GM21526 (cell line): Measurements from ENCODE around the gene HDAC9.
"Not testable (repeated sequence)": the region's sequence is repeated elsewhere in the genome, so short reads cannot be mapped to it uniquely, and the experiment has no call there.

ENCODE experiments used
- ATAC-seq: cut with Tn5 transposase; IDR thresholded peaks from one replicate; pipeline ENCODE4 v1.9.1; 2021; ENCODE audit warnings: moderate library complexity; ENCODE audit not compliant: unreplicated experiment, low FRiP score

Gene HDAC9

DNA sequence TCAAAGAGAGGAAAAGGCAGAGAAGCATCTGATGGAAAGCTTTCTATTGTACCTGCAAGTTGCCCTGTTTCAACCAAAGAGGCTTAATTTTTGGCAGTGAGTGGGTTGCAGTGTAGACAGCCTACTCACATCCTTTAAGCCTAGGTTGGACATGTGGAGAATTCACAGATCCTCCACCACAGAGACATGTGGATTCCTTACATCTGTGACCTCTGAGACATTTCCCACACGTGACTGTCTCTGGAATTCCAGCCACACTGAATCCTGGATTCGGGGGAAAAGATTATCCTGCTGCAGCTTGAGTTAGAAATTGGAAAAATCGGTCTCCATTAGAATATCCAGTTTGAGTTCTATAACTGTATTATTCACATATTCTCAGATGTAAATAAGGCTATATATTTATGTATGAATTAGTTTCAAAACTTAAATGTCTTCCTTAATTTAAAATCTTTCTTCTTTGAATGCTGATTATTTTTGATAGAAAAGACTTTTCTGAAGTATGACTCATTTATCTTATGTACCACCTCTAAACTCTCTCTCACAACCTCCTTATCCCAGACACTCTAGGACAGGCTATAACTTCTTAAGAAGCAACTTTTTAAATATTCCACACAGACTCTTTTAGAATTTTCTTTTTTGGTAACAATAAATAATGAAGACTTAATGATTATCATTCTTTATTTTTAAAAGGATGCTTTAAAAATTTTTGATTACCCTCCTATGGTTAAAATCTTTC lies 498.6 kb downstream of the HDAC9 start:
- no peak for ATAC-seq

DNA sequence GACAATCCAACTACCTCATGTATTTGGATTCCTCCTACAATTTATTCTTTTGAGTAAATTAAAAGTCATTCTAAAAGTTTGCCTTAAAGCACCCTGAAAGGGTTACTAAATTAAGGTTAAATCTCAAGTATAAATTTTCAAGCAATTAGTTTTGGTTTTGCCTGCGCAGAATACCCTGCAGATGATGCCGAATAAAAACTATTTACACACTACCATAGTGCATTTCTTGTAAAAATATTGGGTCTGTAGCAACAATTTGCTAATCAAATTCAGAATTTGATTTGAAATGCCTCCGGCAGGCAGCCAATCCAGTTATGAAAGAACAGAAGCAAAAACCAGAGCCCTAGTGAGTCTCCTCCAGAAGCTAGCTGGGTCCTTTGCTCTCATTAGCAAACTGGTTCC lies 499.7 kb downstream of the HDAC9 start:
- no peak for ATAC-seq

DNA sequence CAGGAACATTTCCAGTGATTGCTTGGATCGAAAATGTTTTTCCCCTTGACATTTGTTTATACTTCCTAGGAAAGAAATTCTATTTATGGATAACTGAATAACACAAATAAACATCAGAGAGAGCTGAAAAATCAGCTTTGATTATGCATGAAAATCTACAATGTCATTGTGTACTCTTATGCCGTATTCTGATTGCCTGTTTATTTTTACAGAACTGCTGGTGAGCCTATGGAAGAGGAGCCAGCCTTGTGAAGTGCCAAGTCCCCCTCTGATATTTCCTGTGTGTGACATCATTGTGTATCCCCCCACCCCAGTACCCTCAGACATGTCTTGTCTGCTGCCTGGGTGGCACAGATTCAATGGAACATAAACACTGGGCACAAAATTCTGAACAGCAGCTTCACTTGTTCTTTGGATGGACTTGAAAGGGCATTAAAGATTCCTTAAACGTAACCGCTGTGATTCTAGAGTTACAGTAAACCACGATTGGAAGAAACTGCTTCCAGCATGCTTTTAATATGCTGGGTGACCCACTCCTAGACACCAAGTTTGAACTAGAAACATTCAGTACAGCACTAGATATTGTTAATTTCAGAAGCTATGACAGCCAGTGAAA lies 500.4 kb downstream of the HDAC9 start:
- ATAC-seq, result no peak

DNA sequence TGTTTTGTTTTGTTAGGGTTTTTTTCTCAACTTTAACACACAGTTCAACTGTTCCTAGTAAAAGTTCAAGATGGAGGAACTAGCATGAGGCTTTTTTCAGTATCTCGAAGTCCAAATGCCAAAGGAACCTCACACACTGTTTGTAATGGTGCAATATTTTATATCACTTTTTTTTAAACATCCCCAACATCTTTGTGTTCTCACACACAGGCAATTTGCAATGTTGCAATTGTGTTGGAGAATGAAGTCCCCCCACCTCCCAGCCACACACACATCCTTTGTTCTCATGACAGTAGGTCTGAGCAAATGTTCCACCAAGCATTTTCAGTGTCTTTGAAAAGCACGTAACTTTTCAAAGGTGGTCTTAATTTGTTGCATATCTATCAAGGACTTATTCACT lies 501.0 kb downstream of the HDAC9 start:
- ATAC-seq, result no peak

DNA sequence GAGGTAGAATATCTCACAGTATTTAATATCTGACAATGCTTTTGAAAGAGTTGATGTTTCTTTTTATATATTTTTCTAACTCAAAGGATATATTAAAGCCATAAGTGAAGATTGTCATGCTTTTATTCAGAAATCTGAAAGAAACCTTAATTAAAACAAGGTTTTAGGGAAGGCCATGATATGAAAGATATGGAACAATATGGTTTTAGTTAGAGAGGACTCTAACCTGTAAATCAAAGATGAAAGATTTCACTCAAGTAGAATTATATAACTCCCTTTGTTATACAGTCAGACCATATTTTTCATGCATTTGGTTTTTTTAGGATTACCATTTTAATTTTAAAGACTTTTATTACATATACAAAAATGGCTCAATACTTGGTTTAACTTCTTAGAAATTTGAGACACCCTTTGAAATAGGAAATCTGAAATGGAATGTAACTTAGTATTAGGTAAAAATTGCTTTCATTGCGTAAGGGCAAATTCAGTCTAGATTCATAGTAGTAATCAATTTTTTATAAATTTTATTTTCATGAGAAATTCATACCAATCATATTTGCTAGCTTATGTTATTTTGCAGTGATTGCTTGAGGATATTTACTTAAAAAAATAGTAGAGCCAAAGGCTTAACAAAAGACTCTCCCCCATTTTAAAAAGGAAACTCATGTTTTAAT lies 502.1 kb downstream of the HDAC9 start:
- ATAC-seq, result no peak

DNA sequence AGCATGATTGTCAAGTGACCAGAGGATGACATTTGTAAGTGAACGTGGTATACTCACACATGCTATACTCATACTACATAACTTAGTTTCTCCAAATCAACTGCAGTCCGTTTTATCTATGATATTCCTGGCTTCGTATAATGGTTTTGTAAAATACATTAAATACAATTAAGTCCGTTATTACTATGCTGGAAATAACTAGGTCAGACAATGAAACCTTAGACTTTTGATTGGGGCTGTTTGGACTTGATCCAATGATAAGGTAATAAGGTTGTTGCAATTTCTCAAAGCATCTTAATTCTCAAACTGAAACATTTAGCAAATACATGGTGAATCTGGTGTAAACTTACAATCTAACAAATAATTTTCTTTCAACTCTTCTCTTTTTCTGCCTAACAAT lies 504.9 kb downstream of the HDAC9 start:
- ATAC-seq, result no peak

DNA sequence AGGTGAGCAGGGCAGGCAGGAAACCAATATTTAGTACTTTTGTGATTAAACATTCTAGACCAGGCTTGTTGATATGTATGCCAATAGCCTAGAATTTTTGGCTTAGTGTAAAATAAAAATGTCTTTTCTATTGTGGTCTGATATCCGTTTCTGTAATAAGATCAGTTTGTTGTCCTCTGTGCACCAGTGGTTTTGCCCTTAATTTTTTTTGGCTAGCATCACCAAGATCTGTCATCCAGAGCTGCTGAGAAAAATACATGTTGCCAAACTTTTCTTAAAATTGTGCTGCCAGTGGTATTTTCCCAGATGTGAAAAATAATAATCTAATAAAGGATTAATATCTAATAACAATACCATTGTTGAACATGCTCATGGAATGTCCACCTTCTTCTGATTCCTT lies 506.3 kb downstream of the HDAC9 start:
- no peak for ATAC-seq

DNA sequence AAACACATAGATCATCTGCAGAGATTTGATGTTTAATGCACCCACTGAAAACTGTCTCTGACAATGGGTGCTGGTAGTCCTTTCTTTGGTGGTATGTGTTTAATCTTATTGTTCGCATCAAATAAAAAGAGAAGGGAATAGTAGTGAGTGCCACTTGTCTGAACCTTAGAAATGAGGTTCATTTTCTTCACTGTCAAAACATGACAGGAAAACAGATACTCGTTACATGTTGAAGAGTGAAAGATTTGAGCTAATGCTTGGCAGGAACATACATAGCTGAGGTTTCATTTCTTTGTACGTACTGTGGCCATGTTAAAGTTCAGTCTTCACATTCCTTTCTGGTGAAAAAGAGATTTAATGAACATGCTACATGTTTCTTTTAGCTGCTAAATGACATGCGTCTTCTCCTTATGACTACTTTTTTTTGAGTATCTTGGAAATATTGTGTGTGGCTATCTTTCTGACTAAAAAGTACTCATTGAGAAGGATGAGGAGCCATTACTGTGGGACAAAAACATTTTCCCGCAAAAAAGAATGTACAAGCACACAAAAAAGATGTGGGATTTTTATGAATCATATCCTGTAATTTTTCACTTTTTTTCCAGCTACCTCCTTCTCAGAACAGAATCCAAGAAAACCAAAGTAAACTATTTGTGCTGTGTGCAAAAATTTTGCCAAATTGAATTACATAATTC lies 513.8 kb downstream of the HDAC9 start:
- no peak for ATAC-seq

DNA sequence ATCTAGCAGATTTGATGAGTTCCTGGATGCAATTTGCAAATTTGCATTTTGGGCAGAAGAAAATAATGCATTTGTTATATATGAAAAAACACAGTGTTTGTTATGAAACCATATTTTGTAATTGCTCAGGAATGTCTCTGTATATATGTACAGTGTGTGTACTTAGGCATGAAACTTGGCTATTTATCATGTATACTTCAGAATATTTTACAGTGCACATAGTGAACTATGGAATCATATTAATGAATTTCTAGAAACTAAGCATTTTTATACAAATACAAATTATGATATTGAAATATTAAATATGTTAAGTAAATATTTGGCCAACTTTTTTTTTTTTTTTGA lies 514.4 kb downstream of the HDAC9 start:
- ATAC-seq, result no peak

DNA sequence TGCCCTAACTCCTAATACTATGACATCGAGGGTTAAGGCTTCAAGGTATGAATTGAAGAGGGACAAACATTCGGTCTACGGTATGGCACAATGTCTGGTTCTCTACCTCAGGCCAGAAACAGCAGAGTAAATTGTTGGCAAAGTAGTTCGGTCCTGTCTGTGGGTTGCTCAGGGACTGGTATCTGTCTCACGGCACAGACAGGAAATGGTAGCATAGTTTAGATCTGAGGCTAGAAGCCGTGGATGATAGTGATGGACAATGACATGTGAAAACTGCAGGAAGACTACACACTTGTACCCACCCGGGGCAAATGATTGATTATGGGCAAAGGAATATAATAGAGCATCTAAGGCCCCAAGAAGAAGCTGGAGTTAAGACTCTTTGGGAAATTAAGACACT lies 515.7 kb downstream of the HDAC9 start:
- no peak for ATAC-seq

DNA sequence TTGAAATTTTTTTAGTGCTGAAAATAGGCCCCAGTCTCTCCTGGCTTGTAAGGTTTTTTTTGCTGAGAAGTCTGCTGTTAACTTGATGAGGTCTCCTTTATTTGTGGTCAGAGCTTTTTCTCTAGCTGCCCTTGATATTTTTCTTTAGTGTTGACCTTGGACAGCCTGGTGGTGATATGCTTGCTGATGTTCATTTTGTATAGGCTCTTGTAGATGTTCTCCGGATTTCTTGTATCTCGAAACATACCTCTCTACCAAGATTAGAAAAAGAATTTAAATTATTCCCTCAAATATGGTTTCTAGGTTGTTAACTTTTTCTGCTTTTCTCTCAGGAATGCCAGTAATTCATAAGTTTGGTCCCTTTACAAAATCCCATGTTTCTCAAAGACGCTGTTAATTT lies 519.5 kb downstream of the HDAC9 start:
- ATAC-seq, result no peak

DNA sequence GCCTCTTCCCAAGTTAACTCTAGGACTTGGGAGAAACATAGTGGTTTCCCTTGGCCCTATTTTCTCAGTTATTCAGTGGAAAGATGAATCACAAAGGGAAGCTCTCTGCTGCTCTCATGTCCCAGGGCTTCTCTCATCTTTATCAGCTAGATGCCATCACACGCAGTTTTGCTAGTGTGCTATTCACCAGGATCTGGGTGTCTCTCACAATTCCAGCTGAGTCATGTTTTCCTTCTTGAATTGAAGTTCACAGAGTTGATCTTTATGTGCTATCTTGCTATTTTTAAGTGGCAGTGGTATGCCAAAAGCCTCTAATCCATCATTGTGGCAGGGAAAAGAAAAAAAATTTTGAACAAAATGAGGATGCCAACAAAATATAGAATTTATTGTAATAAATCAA lies 520.6 kb downstream of the HDAC9 start:
- no peak for ATAC-seq

DNA sequence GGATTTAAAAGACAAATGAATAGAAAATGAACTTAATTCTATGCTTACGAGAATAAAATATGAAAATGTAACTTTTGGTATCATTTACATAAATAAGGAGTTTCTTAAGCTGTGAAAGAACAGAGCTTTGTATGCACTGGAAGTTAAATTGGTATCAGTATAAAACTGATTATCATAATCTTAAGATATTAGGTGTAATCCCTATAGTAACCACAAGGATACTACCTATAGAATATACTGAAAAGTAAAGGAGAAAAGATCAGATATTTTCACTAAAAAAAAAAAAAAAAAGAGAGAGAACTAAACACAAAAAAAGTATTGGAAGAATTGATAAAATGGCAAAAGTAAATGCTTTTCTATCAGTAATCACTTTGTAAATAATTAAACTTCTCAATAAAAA lies 521.8 kb downstream of the HDAC9 start:
- no peak for ATAC-seq

DNA sequence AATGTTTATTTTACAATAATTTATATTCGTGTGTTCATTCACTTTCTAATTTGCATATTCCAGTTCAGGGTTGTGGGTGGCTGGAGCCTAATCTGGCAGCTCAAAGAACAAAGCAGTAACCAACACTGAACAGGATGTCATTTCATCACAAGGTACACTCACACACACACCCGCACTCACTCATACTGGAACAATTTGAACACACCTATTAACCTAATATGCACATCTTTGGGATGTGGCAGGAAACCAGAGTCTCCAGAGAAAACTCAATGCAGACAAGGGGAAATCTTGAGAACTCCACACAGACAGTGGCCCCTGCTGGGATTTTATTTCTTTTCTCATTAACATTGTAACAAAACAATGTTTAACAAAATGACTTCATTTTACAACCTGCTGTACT lies 524.5 kb downstream of the HDAC9 start:
- ATAC-seq, result no peak

DNA sequence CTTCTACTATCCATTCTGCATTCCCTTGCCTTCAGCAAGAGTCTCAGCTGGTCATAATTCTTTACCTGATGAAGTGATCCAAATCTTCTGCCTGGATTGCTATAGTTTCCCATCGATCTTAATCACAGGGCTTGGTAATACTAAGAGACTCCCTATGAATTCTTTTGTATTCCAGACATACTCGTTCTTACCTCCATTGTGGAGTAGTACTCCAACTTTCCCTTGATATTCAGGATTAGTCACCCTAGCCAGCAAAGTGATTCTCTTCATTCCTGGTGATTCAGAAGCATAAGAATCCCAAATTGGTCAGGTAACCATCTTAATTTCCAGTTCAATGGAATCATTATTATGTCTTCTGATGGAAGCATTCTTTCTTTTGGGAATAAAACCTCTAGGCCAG lies 525.2 kb downstream of the HDAC9 start:
- no peak for ATAC-seq

DNA sequence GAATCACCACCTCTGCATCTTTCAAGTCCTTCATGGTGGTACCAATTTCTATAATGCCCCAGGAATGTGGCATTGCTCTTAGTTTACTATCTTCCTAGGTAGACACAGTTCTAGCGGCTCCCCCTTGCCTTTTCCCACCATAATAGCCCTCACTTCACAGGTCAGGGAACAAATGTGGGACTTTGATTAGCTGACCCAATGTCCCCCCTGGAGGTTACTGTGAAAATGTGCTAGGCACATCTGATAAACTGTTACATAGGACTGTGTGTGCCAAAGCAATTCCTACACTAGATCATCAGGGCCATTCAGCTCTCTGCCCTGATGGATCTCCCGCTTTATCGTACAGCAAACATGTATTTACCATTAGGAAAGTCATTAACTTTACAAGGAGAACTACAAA lies 527.9 kb downstream of the HDAC9 start:
- no peak for ATAC-seq

DNA sequence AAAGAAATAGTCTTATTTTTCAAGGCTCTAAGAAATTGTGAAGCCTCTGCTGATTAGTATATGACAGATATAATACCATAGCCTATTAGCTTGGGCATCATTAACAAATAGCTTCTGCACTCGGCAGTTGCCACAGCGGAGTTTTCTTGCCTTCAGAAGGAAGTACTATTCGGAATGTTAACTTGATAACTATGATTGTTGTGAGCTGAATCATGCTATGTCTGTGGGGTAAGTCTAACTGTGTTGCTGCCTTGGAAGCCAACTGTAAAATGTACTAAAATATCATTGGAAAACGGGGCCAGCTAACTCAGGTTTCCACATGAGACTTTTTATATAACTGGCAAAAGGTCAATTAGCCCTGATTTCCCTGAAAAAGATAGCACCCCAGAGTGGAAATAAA lies 528.7 kb downstream of the HDAC9 start:
- ATAC-seq, result no peak

DNA sequence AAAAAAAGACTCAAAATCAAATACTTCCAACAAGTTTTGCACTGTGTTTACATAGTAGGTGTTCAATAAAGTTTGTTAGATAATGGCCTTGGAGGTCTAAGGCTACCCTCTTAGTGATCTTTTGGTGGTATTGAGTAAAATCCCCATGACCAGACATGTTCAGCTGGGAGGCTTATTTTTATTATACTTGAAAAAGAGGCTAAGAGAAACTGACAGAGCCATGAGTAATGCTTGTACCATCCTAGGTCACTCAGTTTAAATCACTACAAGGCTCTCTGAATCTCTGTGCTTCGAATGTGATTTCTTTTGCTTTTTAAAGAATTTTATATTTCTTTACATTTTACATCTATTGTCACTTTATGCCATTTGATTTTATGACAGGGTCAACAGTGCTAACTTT lies 531.3 kb downstream of the HDAC9 start:
- ATAC-seq, result no peak

DNA sequence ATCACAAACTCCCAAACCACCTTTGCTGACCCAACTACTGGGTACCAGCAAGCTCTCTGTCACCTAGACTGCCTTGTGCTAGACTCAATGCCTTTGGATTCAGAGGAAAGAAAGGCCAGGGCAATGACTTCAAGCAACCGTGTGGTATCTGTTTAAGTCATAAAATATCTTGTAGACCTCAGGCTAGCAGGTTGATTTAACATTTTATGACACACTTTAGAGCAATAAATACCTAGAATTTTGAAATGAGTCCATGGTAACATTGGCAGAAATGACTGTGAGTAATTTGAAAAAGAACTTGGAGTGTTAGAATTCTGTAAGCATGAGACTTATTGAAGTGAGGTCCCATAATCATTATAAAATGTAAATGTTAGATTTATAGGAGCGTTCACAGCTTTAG lies 534.7 kb downstream of the HDAC9 start:
- no peak for ATAC-seq

DNA sequence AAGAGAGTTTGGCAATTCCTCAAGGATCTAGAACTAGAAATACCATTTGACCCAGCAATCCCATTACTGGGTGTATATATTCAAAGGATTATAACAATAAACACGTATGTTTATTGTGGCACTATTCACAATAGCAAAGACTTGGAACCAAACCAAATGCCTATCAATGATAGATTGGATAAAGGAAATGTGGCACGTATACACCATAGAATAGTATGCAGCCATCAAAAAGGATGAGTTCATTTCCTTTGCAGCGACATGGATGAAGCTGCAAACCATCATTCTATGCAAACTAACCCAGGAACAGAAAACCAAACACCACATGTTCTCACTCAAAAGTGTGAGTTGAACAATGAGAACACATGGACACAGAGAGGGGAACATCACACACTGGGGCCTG lies 537.4 kb downstream of the HDAC9 start:
- not testable (repeated sequence) for ATAC-seq

DNA sequence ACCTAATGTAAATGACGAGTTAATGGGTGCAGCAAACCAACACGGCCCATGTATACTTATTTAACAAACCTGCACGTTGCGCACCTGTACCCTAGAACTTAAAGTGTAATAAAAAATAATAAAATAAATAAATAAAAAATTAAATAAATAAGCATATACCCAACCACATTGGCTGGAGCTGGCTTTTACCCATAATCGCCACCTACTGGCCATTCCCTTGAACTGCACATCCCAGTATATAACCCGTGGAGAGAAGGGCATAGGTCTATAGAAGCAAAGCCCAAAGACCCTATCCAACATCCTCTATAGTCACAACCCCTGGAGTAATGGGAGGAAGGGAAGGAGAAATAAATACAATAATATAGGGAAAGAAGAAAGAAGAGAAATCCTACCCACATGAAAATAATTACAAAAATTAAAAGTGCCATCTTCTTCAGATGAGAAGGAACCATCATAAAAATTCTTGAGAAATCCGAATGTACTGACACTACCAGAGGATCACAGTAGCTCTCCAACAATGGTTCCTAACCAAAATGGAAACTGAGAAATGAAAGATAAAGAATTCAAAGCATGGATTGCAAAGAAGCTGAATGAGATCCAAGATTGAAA lies 556.3 kb downstream of the HDAC9 start:
- ATAC-seq, result peak; percentile 91
